ENCODE measurements around the gene TMEM59.

TMEM59 gene

GRCh38 chr1:53981220-53981619 lies 71.8 kb downstream of the TMEM59 start:
- Histone ChIP-seq H3K9me3 (ENCODE audit: low read length) (no peaks in the 10 kb centered on the region), H2AFZ (ENCODE audit: low read depth, low read length) (no peak overlapping the region), H3K36me3 (ENCODE audit: insufficient read depth, low read length) (no peaks in the 10 kb centered on the region), H3K4me1 (ENCODE audit: insufficient read depth, low read length) (peaks cover 8% of the 10 kb centered on the region), H3K27me3 (ENCODE audit: insufficient read depth, low read length) (no peaks in the 10 kb centered on the region), H3K4me3 (ENCODE audit: low read length) (no peak overlapping the region)

- Histone ChIP-seq H3K4me1 (ENCODE audit: insufficient read depth, low read length) (peaks cover 8% of the 10 kb centered on the region), H3K9me3 (ENCODE audit: low read length) (no peaks in the 10 kb centered on the region), H3K4me3 (ENCODE audit: low read length) (no peak overlapping the region), H2AFZ (ENCODE audit: low read depth, low read length) (no peak overlapping the region), H3K27me3 (ENCODE audit: insufficient read depth, low read length) (no peaks in the 10 kb centered on the region), H3K36me3 (ENCODE audit: insufficient read depth, low read length) (peaks cover under 1% of the 10 kb centered on the region)
Observed at GRCh38 chr1:53979712-53980450, 73.1 kb downstream of the TMEM59 start.

Measured in neuron (in vitro differentiated cells).